HG02981 (cell line): Measurements from ENCODE around the gene SYCP3.
"Not testable (repeated sequence)": the region's sequence is repeated elsewhere in the genome, so short reads cannot be mapped to it uniquely, and the experiment has no call there.

ENCODE experiments used
- ATAC-seq: cut with Tn5 transposase; IDR thresholded peaks from one replicate; pipeline ENCODE4 v1.9.1; 2021; ENCODE audit warnings: mild to moderate bottlenecking, moderate library complexity; ENCODE audit not compliant: unreplicated experiment

Gene SYCP3

DNA sequence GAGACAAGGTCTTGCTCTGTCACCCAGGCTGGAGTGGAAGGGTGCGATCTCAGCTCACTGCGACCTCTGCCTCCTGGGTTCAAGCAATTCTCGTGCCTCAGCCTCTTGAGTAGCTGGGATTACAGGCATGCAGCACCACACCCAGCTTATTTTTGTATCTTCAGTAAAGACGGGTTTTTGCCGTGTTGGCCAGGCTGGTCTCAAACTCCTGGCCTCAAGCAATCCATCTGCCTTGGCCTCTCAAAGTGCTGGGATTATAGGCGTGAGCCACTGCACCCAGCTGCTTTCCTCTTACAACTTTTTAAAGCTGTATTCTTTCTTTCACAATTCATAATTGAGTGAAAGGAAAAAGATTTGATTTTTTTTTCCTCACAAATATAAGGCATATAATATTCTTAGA, 57.6 kb downstream of the SYCP3 start:
- ATAC-seq: not testable (repeated sequence)

DNA sequence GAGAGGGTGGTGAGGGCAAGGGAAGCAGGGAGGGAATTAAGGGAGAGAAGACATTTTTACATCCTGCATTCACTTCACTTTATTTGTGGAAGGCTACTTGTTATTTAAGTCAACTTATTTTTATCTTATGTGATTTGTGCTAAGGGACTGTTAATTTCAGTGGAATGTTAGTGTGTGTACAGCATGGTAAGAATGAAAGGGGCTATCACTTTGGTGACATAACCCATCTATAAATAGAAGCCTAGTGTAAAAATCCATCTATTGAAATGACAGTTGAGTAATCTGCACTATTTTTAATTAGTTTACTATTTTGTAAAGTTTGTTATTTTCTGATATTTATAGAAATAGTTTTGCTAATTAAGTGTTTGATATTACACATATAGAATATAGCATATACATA, 58.6 kb downstream of the SYCP3 start:
- ATAC-seq: no peak

DNA sequence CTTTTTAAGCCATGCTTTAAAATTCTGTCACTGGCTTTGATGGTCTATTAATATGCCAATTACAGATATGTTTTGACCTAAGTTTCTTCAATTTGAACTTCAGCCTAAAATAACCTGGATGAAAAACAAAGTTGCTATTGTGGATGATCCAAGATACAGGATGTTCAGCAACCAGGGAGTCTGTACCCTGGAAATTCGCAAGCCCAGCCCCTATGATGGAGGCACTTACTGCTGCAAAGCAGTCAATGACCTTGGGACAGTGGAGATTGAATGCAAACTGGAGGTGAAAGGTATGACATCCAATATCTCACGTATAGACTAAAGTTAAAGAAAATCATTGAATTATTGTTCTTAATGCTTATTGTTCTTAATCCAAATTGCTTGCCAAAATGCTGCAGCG, 59.0 kb downstream of the SYCP3 start:
- no peak for ATAC-seq
